Mammary epithelial cell (primary cell): ENCODE data around the gene CPB2.

Experiments
- EZH2 ChIP-seq: IDR thresholded peaks from 2 replicates; pipeline ENCODE4 v1.6.1; 2012; ENCODE audit warnings: low read length, inconsistent platforms, borderline replicate concordance
- TF ChIP-seq, protein P1 (sequence below), 2 donors: IDR thresholded peaks in 1 of 2; conservative IDR thresholded peaks in 1 of 2; 2 replicates each; pipeline ENCODE4 v1.5.1; 2011 to 2012; ENCODE audit warnings: inconsistent platforms in 2 of 2, low read length in 2 of 2, mild to moderate bottlenecking in 2 of 2, control low read depth in 1 of 2, low read depth in 1 of 2; ENCODE audit not compliant: insufficient read depth in 1 of 2; ENCODE audit errors: extremely low read depth in 1 of 2

DNA sequence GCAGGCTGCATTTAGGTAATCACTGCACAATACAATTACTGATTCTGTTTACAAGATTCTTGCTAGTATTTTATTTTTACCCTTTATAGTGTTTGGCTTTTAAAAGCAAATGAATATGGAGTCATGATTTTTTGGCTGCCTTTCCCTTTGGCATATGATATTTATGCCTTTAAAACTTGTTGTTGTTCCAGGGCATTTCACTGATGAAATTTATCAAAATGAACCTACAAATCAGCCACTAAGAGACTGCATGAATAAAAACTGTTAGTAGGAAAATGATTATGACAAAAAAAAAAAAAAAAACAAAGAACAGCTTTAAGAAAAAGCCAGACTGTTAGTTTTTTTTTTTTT, 2.6 kb downstream of the CPB2 start:
- TF ChIP-seq EZH2: no peak
- TF ChIP-seq, protein P1, sequence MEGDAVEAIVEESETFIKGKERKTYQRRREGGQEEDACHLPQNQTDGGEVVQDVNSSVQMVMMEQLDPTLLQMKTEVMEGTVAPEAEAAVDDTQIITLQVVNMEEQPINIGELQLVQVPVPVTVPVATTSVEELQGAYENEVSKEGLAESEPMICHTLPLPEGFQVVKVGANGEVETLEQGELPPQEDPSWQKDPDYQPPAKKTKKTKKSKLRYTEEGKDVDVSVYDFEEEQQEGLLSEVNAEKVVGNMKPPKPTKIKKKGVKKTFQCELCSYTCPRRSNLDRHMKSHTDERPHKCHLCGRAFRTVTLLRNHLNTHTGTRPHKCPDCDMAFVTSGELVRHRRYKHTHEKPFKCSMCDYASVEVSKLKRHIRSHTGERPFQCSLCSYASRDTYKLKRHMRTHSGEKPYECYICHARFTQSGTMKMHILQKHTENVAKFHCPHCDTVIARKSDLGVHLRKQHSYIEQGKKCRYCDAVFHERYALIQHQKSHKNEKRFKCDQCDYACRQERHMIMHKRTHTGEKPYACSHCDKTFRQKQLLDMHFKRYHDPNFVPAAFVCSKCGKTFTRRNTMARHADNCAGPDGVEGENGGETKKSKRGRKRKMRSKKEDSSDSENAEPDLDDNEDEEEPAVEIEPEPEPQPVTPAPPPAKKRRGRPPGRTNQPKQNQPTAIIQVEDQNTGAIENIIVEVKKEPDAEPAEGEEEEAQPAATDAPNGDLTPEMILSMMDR (conservative IDR thresholded peaks at IDR 0.05 in 1 of 2, IDR thresholded peaks at IDR 0.05 in 1 of 2; ENCODE audit: extremely low read depth in 1 of 2, insufficient read depth in 1 of 2, low read depth in 1 of 2, low read length in 2 of 2): no peak
